HG03108 (cell line): ENCODE measurements around the gene C5orf47.
A peak's percentile ranks its signal among the peaks of the same experiment; 100 is the strongest.

Experiments
- ATAC-seq: cut with Tn5 transposase; IDR thresholded peaks from one replicate; pipeline ENCODE4 v1.9.1; 2021; ENCODE audit warnings: moderate library complexity; ENCODE audit not compliant: unreplicated experiment

The C5orf47 gene

DNA sequence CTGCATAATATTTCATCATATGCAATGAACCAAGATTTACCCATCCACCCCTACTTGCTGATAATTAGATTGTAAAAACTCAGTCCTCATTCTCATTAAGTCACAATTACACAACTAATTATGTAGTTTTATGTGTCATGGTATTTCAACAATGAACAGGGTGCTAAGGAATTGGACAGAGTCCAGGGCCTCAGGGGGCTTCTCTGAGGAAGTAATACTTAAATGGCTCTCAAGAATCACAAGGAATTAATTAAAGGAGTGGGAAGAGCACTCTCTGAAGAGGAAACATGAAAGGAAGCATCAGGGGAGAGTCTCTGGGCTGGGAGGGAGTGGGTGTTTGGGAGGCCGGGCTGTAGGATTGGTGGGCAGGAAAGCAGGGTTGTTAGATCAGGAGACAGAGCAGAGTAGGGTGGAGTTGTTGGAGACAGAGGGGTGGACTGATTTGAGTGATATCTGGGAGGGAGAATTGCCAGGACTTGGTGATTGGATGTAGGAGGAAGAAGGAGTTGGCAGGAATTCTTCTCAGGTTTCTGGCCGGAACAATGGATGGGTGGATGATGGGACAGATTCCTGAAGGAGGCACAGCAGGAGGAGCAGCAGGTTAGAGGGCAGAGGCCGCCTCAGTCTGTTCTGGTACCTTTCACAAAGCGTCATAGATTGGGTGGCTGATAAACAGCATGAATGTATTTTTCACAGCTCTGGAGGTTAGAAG is 33.6 kb downstream of the C5orf47 start:
- no peak for ATAC-seq

- no peak for ATAC-seq
Measured at GRCh38 chr5:174030286-174030685, 41.3 kb downstream of the C5orf47 start.

- no peak for ATAC-seq
Measured at GRCh38 chr5:174044466-174045254, 55.7 kb downstream of the C5orf47 start.

DNA sequence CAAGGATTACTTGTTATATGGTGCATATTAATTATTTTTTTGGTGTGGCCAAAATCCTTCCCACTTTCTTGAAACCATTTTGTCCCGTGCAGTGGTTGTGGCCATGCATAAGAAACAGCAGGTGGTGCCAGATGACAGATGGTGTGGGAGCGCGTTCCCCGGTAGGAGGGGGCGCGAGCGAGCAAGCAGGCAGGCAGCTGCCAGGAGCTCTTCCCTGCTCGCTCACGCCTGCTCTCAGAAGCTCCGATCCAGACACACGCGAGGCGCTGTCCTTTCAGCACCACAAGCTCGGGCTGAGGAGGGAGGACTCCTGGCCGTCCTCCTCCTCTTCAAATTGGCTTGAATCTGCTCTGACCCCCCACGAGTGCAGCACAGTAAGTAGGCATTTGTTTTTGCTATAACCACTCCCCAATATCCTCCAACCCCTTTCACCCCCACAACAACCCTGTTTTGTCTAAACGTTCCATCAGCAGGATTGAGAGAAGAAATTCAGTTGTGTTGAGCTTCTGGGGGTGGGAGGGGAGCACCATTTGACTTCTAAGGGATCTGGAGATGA is 56.6 kb downstream of the C5orf47 start, which contains the start of gene NSG2:
NSG2 (plus strand) TSS at position 237 of the 556 bp plus-strand sequence. CDS start 1,050 bp downstream, outside the sequence.
- peak; percentile 86 for ATAC-seq

GRCh38 chr5:174046558-174046957 is 57.6 kb downstream of the C5orf47 start:
- no peak for ATAC-seq

- no peak for ATAC-seq
Measured at GRCh38 chr5:174047472-174048099, 58.6 kb downstream of the C5orf47 start.

- ATAC-seq: no peak
Measured at GRCh38 chr5:174052636-174053035, 63.7 kb downstream of the C5orf47 start.

- ATAC-seq: no peak
Measured at GRCh38 chr5:174053905-174054304, 64.9 kb downstream of the C5orf47 start.
